Effector CD8-positive, alpha-beta T cell (primary cell): ENCODE measurements around the gene SLAMF8.

ENCODE experiments used
- DNase-seq: peaks from one replicate; lab custom pipeline; 2025; lab: John Stamatoyannopoulos, UW

Gene SLAMF8

GRCh38 chr1:159817276-159818041 is 9.2 kb upstream of the SLAMF8 start:
- no peak for DNase-seq

GRCh38 chr1:159821171-159821867 is 5.4 kb upstream of the SLAMF8 start:
- no peak for DNase-seq

- DNase-seq = no peak
Measured at GRCh38 chr1:159823406-159823805, 3.3 kb upstream of the SLAMF8 start.

GRCh38 chr1:159825564-159825963 is 1.1 kb upstream of the SLAMF8 start:
- no peak for DNase-seq

GRCh38 chr1:159827102-159827490 is 423 bp downstream of the SLAMF8 start:
- DNase-seq = no peak

- no peak for DNase-seq
Measured at GRCh38 chr1:159827549-159827948, 876 bp downstream of the SLAMF8 start.

GRCh38 chr1:159828176-159828575 is 1.5 kb downstream of the SLAMF8 start:
- DNase-seq = no peak

GRCh38 chr1:159828581-159829272 is 2.1 kb downstream of the SLAMF8 start:
- no peak for DNase-seq

- no peak for DNase-seq
Measured at GRCh38 chr1:159829273-159829634, 2.6 kb downstream of the SLAMF8 start.

- no peak for DNase-seq
Measured at GRCh38 chr1:159829822-159830465, 3.3 kb downstream of the SLAMF8 start.

- DNase-seq = no peak
Measured at GRCh38 chr1:159830722-159831121, 4.0 kb downstream of the SLAMF8 start.

GRCh38 chr1:159831412-159832141 is 4.9 kb downstream of the SLAMF8 start:
- DNase-seq = no peak

- DNase-seq = no peak
Measured at GRCh38 chr1:159832309-159832708, 5.6 kb downstream of the SLAMF8 start.

GRCh38 chr1:159835356-159835755 is 8.7 kb downstream of the SLAMF8 start:
- no peak for DNase-seq

- no peak for DNase-seq
Measured at GRCh38 chr1:159835862-159836525, 9.3 kb downstream of the SLAMF8 start.

- no peak for DNase-seq
Measured at GRCh38 chr1:159838715-159839114, 12.0 kb downstream of the SLAMF8 start.

- no peak for DNase-seq
Measured at GRCh38 chr1:159839116-159839849, 12.6 kb downstream of the SLAMF8 start.

- DNase-seq = no peak
Measured at GRCh38 chr1:159841749-159842148, 15.1 kb downstream of the SLAMF8 start.

- DNase-seq = no peak
Measured at GRCh38 chr1:159843459-159843858, 16.8 kb downstream of the SLAMF8 start.
